ENCODE data around the gene P2RX6. TPM values are rescaled to one million over a fixed set of nuclear protein-coding genes. Genes with fewer than 3 reads are reported as not detected.

P2RX6 gene
- total and polyA plus RNA-seq, 9 of the 15 experiments (the other 6 are each of a cell fraction or from before 2014, with no cell fraction given): 0.01 to 3.9 (median 1.5) TPM; not detected in 1

DNA sequence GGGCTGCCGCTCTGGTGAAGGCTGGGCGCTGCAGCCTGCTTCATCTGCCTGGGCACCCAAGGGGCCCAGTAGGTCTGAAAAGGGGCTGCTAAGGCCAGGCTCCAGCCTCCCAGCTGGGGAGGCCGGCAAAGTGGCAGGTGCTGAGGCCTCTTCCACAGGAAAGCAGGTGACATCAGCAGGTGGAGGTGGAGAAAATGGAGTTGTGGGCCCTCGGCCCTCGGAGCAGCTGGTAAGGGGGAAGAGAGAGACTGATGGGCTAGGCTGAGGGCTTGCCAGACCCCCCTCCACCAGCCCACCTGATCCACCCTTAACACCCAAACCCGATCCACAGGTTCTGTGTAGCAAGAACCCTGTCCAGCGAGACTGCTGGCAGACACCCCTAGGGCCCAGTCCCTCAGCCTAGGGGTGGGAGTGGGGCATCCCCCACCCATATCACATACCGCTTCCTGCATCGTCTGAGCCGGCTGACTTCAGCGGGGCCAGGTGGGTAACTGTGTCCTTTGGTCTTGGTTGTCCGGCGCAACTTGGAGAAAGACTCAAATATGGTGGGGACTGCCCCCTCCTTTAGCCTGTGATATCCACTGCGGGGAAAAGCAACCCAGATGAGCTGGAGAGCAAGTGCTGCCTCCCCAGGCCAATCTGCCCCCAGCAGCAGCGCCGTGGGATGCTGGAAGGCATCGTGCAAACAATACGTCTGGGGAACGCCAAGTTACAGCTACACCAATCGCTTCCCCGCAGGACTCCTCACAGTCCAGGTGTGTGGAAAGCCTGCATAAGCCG is 14.6 kb upstream of the P2RX6 start (continued):
- peak in 1 of 3 experiments; percentile 15 for TF ChIP-seq YY1 (IDR thresholded peaks at IDR 0.05; ENCODE audit: borderline replicate concordance in 1 of 3, control insufficient read depth in 1 of 3, extremely low read depth in 1 of 3, insufficient read depth in 3 of 3, insufficient read length in 1 of 3, insufficient replicate concordance in 2 of 3, low read depth in 1 of 3, low read length in 2 of 3)
- 0 out of 2 replicates have a peak, but pooled peaks have one; percentile 7 for TF ChIP-seq ZFPM2 (CRISPR knock-in tag; IDR thresholded peaks at IDR 0.05)
- TF ChIP-seq RAD21 (CRISPR knock-in tag; conservative IDR thresholded peaks at IDR 0.05 in 1 of 2, IDR thresholded peaks at IDR 0.05 in 1 of 2): peak in 1 of 2 experiments; percentile 48; a peak in 2 of 4 replicates
- 0 out of 2 replicates have a peak, but pooled peaks have one; percentile 7 for TF ChIP-seq OTX1 (CRISPR knock-in tag; IDR thresholded peaks at IDR 0.05)
- TF ChIP-seq, protein P1, sequence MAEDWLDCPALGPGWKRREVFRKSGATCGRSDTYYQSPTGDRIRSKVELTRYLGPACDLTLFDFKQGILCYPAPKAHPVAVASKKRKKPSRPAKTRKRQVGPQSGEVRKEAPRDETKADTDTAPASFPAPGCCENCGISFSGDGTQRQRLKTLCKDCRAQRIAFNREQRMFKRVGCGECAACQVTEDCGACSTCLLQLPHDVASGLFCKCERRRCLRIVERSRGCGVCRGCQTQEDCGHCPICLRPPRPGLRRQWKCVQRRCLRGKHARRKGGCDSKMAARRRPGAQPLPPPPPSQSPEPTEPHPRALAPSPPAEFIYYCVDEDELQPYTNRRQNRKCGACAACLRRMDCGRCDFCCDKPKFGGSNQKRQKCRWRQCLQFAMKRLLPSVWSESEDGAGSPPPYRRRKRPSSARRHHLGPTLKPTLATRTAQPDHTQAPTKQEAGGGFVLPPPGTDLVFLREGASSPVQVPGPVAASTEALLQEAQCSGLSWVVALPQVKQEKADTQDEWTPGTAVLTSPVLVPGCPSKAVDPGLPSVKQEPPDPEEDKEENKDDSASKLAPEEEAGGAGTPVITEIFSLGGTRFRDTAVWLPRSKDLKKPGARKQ (CRISPR knock-in tag; IDR thresholded peaks at IDR 0.05): no peak
- TF ChIP-seq, protein P2, sequence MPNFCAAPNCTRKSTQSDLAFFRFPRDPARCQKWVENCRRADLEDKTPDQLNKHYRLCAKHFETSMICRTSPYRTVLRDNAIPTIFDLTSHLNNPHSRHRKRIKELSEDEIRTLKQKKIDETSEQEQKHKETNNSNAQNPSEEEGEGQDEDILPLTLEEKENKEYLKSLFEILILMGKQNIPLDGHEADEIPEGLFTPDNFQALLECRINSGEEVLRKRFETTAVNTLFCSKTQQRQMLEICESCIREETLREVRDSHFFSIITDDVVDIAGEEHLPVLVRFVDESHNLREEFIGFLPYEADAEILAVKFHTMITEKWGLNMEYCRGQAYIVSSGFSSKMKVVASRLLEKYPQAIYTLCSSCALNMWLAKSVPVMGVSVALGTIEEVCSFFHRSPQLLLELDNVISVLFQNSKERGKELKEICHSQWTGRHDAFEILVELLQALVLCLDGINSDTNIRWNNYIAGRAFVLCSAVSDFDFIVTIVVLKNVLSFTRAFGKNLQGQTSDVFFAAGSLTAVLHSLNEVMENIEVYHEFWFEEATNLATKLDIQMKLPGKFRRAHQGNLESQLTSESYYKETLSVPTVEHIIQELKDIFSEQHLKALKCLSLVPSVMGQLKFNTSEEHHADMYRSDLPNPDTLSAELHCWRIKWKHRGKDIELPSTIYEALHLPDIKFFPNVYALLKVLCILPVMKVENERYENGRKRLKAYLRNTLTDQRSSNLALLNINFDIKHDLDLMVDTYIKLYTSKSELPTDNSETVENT (CRISPR knock-in tag; IDR thresholded peaks at IDR 0.05): peak; percentile 81
- TF ChIP-seq SNIP1 (IDR thresholded peaks at IDR 0.05; ENCODE audit: low read depth): no peak
- TF ChIP-seq MEF2A (IDR thresholded peaks at IDR 0.05; ENCODE audit: control insufficient read depth, low read depth, low read length): no peak
- TF ChIP-seq ZNF766 (CRISPR knock-in tag; conservative IDR thresholded peaks at IDR 0.05): no peak
- TF ChIP-seq ZNF165 (CRISPR knock-in tag; IDR thresholded peaks at IDR 0.05; ENCODE audit: borderline replicate concordance): no peak
- TF ChIP-seq, protein P3, sequence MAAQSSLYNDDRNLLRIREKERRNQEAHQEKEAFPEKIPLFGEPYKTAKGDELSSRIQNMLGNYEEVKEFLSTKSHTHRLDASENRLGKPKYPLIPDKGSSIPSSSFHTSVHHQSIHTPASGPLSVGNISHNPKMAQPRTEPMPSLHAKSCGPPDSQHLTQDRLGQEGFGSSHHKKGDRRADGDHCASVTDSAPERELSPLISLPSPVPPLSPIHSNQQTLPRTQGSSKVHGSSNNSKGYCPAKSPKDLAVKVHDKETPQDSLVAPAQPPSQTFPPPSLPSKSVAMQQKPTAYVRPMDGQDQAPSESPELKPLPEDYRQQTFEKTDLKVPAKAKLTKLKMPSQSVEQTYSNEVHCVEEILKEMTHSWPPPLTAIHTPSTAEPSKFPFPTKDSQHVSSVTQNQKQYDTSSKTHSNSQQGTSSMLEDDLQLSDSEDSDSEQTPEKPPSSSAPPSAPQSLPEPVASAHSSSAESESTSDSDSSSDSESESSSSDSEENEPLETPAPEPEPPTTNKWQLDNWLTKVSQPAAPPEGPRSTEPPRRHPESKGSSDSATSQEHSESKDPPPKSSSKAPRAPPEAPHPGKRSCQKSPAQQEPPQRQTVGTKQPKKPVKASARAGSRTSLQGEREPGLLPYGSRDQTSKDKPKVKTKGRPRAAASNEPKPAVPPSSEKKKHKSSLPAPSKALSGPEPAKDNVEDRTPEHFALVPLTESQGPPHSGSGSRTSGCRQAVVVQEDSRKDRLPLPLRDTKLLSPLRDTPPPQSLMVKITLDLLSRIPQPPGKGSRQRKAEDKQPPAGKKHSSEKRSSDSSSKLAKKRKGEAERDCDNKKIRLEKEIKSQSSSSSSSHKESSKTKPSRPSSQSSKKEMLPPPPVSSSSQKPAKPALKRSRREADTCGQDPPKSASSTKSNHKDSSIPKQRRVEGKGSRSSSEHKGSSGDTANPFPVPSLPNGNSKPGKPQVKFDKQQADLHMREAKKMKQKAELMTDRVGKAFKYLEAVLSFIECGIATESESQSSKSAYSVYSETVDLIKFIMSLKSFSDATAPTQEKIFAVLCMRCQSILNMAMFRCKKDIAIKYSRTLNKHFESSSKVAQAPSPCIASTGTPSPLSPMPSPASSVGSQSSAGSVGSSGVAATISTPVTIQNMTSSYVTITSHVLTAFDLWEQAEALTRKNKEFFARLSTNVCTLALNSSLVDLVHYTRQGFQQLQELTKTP (IDR thresholded peaks at IDR 0.05; ENCODE audit: low read depth in 1 of 2, partially characterized antibody in 2 of 2): no peak
- TF ChIP-seq, protein P4, sequence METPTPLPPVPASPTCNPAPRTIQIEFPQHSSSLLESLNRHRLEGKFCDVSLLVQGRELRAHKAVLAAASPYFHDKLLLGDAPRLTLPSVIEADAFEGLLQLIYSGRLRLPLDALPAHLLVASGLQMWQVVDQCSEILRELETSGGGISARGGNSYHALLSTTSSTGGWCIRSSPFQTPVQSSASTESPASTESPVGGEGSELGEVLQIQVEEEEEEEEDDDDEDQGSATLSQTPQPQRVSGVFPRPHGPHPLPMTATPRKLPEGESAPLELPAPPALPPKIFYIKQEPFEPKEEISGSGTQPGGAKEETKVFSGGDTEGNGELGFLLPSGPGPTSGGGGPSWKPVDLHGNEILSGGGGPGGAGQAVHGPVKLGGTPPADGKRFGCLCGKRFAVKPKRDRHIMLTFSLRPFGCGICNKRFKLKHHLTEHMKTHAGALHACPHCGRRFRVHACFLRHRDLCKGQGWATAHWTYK (CRISPR knock-in tag; IDR thresholded peaks at IDR 0.05): peak; percentile 40; the same call in 1 of the 2 replicates
- TF ChIP-seq, protein P5, sequence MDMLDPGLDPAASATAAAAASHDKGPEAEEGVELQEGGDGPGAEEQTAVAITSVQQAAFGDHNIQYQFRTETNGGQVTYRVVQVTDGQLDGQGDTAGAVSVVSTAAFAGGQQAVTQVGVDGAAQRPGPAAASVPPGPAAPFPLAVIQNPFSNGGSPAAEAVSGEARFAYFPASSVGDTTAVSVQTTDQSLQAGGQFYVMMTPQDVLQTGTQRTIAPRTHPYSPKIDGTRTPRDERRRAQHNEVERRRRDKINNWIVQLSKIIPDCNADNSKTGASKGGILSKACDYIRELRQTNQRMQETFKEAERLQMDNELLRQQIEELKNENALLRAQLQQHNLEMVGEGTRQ (CRISPR knock-in tag; IDR thresholded peaks at IDR 0.05): no peak
- no peak for TF ChIP-seq ZNF311 (CRISPR knock-in tag; IDR thresholded peaks at IDR 0.05)

Measured in K562 (cell line).